ENCODE data around the gene FAM149A.

FAM149A gene

DNA sequence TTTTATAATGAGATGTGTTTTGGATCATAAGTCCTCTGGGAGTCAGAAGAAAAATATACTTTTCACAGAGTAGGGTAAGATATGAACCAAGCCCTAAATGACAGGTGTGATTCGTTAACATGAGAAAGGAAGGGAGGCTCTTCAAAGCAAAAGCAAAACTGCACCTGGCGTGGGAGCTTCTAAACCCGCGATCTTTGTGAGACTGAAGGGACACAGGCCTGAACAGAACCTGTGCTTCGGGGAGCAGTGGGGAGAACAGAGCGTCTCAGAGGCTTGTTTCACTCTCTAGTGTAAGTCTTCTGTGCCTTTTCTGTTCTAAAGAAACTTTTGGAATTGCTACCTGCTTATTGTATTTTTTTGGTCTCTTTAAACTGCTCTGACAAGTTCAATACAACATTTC lies 56.6 kb downstream of the FAM149A start:
- peak; percentile 36 for DNase-seq

- DNase-seq = no peak
Measured at GRCh38 chr4:186166852-186167512, 62.5 kb downstream of the FAM149A start.

- DNase-seq = no peak
Measured at GRCh38 chr4:186167605-186168004, 63.1 kb downstream of the FAM149A start.

GRCh38 chr4:186168750-186169149 lies 64.2 kb downstream of the FAM149A start:
- no peak for DNase-seq

GRCh38 chr4:186169333-186169944 lies 64.9 kb downstream of the FAM149A start:
- no peak for DNase-seq

GRCh38 chr4:186169945-186170802 lies 65.7 kb downstream of the FAM149A start:
- no peak for DNase-seq

GRCh38 chr4:186170966-186171365 lies 66.5 kb downstream of the FAM149A start:
- no peak for DNase-seq

- DNase-seq = no peak
Measured at GRCh38 chr4:186172546-186172945, 68.0 kb downstream of the FAM149A start.

DNA sequence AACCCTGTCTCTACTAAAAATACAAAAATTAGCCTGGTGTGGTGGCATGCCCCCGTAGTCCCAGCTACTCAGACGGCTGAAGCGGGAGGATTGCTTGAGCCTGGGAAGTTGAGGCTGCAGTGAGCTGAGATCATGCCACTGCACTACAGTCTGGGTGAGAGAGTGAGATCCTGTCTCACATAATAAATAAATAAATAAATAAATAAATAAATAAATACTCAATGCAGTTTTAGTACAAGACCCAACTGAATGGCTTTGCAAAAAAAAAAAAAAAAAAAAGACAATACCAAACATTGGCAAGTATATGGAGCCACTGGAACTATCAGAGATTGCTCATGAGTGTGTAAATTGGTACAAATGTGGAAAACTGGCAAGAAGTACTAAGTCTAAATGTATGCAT lies 83.6 kb downstream of the FAM149A start:
- no peak for DNase-seq

GRCh38 chr4:186189656-186190055 lies 85.2 kb downstream of the FAM149A start:
- no peak for DNase-seq

- peak; percentile 50 for DNase-seq
Measured at GRCh38 chr4:186190581-186191199, 86.2 kb downstream of the FAM149A start.

- DNase-seq = peak; percentile 93
Measured at GRCh38 chr4:186191200-186192065, 86.9 kb downstream of the FAM149A start, which contains the start of gene CYP4V2. Gene CYP4V2, plus strand, starts transcription at chr4:186191567. Its CDS starts 257 bp downstream, at chr4:186191824.

DNA sequence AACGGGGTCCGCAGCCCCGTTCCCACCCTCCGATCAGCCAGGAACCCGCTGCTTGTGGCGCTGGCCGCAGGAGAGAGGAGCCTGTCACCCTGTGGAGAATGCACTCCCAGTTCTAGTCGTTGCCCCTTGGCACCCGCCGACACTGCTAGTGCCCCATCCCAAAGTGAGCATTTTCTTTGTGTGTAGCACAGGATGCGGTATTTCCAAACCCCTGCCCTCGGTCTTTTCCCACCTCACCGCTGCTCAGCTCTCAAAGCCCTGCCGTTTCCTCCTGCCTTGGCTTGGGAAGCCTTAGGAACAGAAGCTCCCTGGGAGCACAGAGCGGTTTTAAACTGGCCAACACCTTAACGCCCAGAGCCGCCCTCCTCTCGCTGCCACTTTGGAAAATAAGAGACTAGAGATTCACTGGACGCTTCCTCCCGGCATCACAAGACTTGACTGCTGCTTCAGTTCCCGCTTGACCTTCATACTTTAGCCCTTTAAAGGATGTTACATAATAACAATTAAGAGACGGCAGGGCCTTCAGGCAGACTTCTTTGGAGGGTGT lies 87.6 kb downstream of the FAM149A start:
- DNase-seq = peak; percentile 45

DNA sequence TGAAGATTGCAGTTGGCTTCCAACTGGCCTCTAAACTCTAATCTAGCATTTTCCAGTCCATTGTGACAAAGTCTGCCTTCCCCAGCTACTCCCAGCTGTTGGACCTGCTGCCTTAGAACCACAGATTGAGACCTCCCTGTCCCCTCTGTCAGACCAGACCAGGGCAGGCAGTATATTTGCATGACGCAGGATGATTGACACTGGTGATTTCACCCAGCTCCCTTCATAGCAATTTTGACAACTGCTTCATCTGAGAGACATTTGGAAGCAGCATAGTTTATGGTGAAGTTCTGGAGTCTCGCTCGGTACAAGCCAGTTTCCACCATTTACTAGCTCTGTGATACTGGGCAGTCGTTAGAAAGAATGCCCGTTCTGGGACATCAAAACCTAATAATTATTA lies 89.3 kb downstream of the FAM149A start:
- no peak for DNase-seq

GRCh38 chr4:186196063-186196462 lies 91.6 kb downstream of the FAM149A start:
- no peak for DNase-seq

DNA sequence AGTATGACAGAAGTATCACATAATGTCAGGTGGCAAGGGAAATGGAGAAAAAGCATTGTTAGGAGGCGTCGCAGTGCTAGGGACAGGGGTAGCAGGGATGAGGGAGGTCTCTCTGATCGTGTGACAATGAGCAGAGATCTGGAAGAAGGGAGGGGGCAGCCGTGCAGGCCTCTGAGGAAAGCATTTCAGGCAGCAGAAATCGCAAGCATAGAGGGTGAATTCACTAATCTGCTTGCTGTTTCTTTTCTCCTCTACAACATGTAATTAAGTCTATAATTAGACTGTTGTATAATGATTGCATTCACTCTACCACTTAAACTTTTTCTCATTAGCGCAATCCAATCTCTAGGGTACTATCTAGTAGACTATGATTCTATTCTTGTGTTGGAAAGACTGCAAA lies 96.0 kb downstream of the FAM149A start:
- DNase-seq = no peak

DNA sequence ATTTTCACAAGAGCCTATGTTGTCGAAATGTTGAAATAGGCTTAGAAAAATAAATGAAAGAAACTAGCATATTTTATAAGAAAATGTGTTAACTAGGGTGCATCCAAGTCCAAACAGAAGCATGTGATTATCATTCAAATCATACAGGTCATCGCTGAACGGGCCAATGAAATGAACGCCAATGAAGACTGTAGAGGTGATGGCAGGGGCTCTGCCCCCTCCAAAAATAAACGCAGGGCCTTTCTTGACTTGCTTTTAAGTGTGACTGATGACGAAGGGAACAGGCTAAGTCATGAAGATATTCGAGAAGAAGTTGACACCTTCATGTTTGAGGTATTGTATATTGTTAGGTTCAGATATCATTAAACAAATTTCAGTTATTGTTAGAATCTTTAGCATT lies 96.5 kb downstream of the FAM149A start:
- no peak for DNase-seq

DNA sequence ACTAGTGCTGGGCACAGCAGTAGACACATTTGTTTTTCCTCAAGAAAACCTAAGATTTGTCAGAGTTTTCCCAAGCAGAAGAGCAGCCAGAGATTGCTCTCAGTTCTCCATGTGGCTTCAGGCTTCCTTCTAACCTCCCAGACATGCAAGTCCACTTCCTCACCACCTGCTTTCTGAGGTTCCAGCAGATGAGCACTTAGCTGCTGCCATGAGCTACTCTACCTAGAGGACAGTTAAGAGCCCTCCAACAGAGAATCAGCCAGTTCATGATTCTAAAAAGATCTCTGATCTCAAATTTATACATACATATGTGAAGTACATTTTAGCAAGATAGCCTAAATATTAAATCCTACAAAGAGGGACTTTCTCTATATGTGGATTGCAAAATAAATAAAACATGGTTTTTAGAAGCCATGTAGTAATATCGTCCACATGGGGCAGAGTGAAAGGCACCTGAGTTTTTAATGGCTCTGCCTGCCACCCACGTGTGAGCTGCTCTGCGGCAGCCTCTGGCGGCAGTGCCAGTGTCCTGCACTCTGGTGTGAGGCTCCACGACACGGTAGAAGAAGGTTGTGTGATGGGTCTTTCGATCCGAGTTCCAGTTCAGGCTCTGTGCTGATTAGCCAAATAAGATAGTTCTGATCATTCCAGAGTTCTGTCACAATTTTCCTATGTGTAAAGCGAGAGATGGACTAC lies 97.2 kb downstream of the FAM149A start:
- DNase-seq = peak; percentile 71

GRCh38 chr4:186202490-186203140 lies 98.1 kb downstream of the FAM149A start:
- DNase-seq = no peak

DNA sequence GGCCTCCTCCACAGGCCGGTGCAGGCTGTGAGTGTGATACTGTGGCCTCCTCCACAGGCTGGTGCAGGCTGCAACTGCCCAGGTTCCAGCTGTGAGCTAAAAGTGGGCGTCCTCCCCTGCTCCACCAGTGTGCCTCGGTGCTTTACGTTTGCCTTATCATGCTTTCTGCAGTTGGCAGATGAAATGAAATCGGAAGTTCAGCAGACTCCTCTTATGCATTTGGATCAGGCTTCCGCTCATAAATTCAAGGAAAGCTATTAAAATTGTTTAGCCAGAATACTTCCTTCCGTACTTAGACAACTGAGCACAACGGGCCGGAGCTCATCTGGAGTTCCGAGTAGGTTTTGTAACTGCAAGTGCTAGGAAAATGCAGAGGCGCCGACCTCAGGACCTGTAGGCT lies 98.9 kb downstream of the FAM149A start:
- DNase-seq = no peak

GRCh38 chr4:186204103-186204559 lies 99.6 kb downstream of the FAM149A start:
- DNase-seq = peak; percentile 71
